ENCODE measurements around the gene NXF1.

- TF ChIP-seq CTCF (IDR thresholded peaks at IDR 0.05 in 4 of 5, conservative IDR thresholded peaks at IDR 0.05 in 1 of 5) (no peak), POLR2A (IDR thresholded peaks at IDR 0.05) (no peak)
These were observed 13.1 kb downstream of the NXF1 start for GRCh38 chr11:62792202-62792575.

Measured in gastrocnemius medialis (tissue), 4 donors.